VCaP (cell line): ENCODE data around the gene FBXW11.

Experiments
- H3K27ac ChIP-seq: fragments of 450-650 bp; 2 replicates; pipeline ENCODE4 v1.5.1; 2017
- TF ChIP-seq, protein P1 (sequence below): fragments of 450-650 bp; conservative IDR thresholded peaks from 2 replicates; pipeline ENCODE4 v1.5.1; 2017; ENCODE audit warnings: mild to moderate bottlenecking, moderate library complexity

FBXW11 gene

DNA sequence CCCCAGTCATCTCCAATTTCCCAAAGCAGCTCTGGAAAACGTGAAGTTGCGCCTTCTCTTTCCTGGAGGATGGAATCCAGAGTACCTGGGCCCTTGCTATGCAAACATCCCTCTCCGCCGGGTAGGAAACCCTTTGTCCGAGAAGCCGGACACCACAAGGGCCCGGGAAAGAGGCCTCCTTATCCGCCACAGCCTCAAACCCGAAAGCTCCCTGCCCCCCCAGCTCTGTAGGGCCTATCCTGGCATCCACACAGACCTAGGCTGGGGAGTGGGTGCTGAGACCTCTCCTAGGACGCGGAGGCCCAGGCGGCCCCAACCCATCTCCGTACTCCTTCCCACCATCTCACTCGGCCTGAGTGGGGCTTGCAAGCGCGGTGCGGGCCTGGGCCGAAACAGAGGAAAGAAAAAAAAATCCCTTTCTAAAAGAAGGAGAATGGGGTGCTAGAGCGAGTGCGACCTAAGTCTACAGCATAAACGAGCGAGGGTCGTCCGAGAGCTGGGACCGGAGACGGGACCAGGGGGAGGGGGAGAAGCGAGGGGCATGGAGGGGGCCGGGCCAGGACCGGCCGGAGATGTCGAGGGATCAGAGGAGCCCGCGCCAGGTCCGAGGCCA, 624 bp downstream of the FBXW11 start:
- peak overlapping the region; percentile 99 for H3K27ac ChIP-seq
- TF ChIP-seq, protein P1, sequence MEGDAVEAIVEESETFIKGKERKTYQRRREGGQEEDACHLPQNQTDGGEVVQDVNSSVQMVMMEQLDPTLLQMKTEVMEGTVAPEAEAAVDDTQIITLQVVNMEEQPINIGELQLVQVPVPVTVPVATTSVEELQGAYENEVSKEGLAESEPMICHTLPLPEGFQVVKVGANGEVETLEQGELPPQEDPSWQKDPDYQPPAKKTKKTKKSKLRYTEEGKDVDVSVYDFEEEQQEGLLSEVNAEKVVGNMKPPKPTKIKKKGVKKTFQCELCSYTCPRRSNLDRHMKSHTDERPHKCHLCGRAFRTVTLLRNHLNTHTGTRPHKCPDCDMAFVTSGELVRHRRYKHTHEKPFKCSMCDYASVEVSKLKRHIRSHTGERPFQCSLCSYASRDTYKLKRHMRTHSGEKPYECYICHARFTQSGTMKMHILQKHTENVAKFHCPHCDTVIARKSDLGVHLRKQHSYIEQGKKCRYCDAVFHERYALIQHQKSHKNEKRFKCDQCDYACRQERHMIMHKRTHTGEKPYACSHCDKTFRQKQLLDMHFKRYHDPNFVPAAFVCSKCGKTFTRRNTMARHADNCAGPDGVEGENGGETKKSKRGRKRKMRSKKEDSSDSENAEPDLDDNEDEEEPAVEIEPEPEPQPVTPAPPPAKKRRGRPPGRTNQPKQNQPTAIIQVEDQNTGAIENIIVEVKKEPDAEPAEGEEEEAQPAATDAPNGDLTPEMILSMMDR: no peak

DNA sequence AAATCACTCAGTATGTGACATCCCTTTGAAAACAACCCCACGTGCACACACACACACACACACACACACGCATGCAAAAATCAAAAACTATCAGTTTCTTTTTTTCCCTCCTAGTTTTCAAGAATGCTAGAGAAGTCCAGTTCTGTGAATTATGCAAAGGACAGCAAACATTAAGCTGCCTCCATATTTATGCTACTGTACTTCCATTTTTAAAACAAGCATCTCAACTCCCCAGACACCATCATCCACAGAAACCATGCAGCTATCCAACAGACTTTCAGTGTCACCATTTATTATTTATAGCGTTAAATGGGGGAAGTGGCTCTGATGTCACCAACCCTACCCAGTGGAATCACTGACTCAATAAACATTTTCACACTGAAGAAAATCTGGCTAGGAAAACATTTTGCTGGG, 1.6 kb downstream of the FBXW11 start:
- TF ChIP-seq, protein P1: no peak
- peak overlapping the region; percentile 99 for H3K27ac ChIP-seq

DNA sequence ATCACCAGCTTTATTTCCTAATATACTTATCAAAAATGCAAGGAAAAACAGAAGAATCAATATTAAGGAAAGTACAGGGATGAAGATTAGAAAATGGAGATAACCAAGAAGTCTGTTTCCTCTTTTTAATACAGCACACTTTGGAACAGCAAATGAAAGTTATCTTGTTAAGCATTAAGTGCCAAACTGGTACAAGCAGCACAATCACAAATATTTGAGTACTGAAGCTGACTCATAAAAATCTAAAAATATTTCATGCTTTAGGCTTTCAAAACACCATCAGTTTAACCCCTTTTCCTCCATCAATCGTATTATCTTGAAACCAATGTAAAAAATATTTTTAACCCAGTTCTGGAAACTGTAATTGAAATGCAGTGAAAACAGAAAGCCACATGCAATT, 2.7 kb downstream of the FBXW11 start:
- TF ChIP-seq, protein P1: no peak
- peak overlapping the region; percentile 99 for H3K27ac ChIP-seq

DNA sequence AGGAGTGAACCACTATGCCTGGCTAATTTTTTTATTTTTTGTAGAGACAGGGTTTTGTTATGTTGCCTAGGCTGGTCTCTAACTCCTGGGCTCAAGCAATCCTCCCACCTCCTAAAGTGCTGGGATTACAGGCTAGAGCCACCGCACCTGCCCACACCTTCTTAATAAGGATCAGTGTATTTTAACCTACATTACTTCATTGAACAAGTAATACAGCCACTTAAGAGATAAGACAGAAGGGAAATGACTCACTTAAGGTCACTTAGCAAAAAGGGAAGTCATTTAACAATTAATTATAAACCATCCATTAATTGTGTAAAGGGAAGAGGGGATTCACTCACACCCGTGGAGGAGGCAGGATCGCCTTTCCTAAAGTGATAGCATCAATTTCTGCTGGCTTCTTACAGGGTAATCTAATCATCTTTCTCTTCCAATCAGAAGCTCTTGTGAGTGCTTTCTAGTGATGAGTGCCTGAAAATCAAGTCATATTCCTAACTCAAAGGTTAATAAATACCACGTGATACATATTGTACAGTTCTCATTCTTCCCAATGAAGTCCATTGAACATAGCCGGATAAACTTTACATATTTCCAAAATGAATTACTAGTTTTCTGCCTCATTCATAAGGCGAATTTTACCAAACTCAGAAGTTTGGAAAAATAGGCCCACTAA, 3.5 kb downstream of the FBXW11 start:
- H3K27ac ChIP-seq: peak overlapping the region; percentile 99
- TF ChIP-seq, protein P1: no peak

DNA sequence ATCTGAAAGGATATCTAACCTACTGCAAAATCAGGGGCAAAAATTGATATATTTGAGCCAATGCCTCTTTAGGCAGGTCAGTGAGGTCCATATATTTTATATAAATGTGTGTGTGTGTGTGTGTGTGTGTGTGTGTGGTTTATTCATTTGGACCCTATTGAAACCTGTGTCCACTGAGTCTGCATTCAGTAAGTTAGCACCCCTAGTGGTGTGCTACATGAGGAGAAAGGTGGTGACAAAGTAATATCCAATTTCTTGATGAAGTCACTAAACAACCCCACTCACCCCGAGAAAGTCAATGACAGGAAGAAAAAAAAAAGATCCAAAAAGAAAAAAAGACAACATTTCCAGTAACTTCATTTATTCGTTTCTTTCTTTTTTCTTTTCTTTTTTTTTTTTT, 4.1 kb downstream of the FBXW11 start:
- TF ChIP-seq, protein P1: peak; percentile 58
- H3K27ac ChIP-seq: peak overlapping the region; percentile 99

DNA sequence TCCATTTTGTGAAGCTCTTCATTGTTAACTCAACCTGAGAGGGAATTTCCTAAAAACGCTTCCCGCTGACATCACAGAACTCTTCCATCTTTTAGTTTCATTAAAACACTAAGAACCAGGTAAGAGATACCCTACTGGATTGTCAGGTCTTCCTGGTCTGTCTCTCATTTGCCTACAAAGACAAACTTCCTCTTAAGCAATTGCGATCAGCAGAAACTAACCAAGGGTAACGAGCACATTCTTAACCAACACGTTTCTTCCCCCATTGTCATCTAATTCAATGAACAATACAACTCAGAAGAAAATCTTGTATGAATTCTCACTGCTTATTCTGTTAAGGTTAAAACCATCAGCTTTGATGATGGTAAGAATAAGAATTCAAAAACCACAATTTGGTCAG, 6.6 kb downstream of the FBXW11 start:
- H3K27ac ChIP-seq: peak overlapping the region; percentile 99

DNA sequence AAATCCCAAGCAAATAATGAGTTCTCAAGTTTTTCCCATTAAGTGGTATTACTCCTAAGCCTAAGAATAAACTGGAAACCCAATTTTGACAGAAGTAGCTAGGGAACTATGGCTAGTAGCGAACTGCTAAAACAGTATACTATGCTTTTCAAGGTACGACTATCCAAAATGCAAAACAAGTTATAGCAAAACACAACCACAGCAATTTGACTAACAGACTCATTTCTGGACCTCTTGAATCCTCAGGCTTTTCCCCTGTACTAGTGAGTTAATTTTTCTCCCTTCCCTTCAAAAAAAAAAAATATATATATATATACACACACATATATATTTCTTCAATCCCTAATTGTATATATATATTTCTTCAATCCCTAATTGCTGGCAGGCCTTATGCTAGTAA, 7.3 kb downstream of the FBXW11 start:
- H3K27ac ChIP-seq: peak overlapping the region; percentile 99
- TF ChIP-seq, protein P1: no peak

More for the DNA sequence above, 6.6 kb downstream of the FBXW11 start:
- TF ChIP-seq, protein P1: no peak
